Left renal pelvis (tissue), 4 donors: Measurements from ENCODE around the gene PHYH. TPM values are rescaled to one million over a fixed set of nuclear protein-coding genes. Genes with fewer than 3 reads are reported as not detected.

ENCODE experiments used
- DNase-seq, 4 donors: peaks; one replicate each; pipeline ENCODE4 v3.0.0-alpha.2; 2013; ENCODE audit warnings: low read depth in 4 of 4, low spot score in 3 of 4
- polyA plus RNA-seq, 4 donors: library from polyadenylated mRNA; unstranded; fragments of 120-200 nt; gene quantifications; one replicate each; pipeline ENCODE4 v1.2.1, GENCODE V29; 2013; ENCODE audit not compliant: insufficient read length in 4 of 4

PHYH gene
- polyA plus RNA-seq, 4 donors: 24.4 to 48.6 (median 30.1) TPM

DNA sequence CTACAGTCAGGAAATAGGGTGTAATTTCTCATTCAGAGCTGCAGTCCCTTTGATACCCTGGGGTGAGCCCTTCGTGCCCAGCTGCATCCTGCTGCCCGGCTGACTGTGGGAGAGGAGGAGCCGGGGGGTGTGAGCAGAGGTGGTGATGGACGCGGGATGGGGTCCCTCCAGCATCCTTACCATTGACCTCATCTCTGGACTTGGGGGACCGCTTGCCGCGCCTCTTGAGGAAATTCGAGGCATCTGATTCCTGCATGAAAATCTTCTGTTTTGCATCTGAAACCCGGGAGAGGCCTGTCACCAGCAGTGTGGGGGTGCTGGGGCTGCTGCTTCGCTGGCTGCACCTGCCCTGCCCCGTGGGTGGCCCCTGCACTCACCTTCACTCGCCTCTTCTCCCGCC, 66.5 kb downstream of the PHYH start:
- no peak for DNase-seq

DNA sequence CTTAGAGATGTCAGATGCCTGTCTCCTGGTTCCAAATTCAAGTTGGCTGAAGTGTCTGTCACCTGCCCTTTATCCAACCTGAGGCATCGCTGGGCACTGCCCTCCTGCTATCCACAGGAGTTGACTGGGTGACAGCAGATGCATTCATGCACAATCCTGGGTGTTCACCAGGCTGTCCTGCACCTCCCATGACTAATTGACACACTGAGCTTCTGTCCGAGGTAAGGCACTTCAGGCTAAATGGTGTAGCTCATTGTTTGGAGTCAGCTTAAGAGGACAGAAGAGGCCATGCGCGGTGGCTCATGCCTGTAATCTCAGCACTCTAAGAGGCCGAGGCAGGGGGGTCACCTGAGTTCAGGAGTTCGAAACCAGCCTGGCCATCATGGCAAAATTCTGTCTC, 68.1 kb downstream of the PHYH start:
- DNase-seq: no peak

DNA sequence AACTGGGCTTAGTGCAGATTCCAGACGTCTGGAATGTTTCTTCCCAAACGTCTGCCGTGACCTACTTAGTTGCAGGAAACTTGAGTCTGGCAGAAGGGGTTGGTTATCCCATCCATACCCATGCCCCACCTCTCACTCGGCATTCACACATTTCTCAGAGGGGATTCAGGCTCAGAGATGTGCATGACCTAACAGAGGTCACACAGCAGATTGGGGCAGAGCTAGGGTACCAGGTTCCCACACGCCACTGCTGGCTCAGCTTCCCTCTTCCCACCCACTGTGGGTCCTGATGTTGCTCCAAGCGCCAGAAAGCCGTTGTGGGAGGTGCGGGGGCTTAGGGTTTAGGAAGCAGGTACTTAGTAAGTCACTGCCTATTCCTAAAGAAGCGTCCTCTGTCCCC, 68.7 kb downstream of the PHYH start:
- DNase-seq: no peak

Other genes starting within 250 kb of the PHYH start
- 10 to 100 TPM; 36.7 to 40.6 (median 38.7) TPM for gene OPTN, start 199.9 kb downstream of the PHYH start, polyA plus RNA-seq
- gene MCM10, start 138.5 kb downstream of the PHYH start, polyA plus RNA-seq: 10 to 100 TPM in 3 of 4 donors, 1 to 10 TPM in 1; 6.7 to 13.0 (median 11.2) TPM
- not detected for gene UCMA, start 65.7 kb downstream of the PHYH start, polyA plus RNA-seq
- 100 to 1,000 TPM; 101 to 142 (median 115) TPM for gene SEPHS1, start 48.2 kb upstream of the PHYH start, polyA plus RNA-seq
- 10 to 100 TPM; 15.6 to 39.7 (median 33.9) TPM for gene BEND7, start 228.9 kb upstream of the PHYH start, polyA plus RNA-seq